ENCODE data around the gene C6orf47.
A peak's percentile ranks its signal among the peaks of the same experiment; 100 is the strongest.
"Not testable (repeated sequence)": the region's sequence is repeated elsewhere in the genome, so short reads cannot be mapped to it uniquely, and the experiment has no call there.

Gene C6orf47

GRCh38 chr6:31660381-31661261, at the start of gene C6orf47:
C6orf47 (minus strand) TSS chr6:31660778; CDS start chr6:31659947, 831 bp downstream.
- peak in 55 of 56 donors; percentile 12 to 86 (median 57) for DNase-seq

GRCh38 chr6:31709157-31709556, 48.6 kb upstream of the C6orf47 start:
- DNase-seq: not testable (repeated sequence)

- no peak for DNase-seq
Observed at GRCh38 chr6:31708224-31708623, 47.6 kb upstream of the C6orf47 start.

- DNase-seq: no peak
Observed at GRCh38 chr6:31707701-31708100, 47.1 kb upstream of the C6orf47 start.

- DNase-seq: no peak
Observed at GRCh38 chr6:31706599-31706998, 46.0 kb upstream of the C6orf47 start, which contains the start of gene LY6G6F. LY6G6F (plus strand) TSS chr6:31706866; CDS start chr6:31706907, 41 bp downstream.

DNA sequence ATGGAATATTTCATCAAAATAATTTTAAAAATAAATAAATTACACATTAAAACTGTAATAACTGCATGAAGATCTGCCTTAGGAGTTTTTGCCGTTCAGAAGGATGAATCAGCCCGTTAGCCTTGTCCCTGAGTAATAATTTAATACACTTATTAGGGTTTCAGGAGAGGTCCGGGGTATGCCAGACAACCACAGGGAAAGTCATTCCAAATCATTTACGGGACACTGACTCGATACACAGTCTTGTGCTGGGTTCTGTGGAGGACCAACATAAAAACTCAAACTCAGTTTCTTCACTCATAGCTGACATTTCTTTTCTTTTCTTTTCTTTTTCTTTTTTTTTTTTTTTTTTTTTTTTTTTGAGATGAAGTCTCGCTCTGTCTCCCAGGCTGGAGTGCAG, 45.4 kb upstream of the C6orf47 start:
- no peak for DNase-seq

DNA sequence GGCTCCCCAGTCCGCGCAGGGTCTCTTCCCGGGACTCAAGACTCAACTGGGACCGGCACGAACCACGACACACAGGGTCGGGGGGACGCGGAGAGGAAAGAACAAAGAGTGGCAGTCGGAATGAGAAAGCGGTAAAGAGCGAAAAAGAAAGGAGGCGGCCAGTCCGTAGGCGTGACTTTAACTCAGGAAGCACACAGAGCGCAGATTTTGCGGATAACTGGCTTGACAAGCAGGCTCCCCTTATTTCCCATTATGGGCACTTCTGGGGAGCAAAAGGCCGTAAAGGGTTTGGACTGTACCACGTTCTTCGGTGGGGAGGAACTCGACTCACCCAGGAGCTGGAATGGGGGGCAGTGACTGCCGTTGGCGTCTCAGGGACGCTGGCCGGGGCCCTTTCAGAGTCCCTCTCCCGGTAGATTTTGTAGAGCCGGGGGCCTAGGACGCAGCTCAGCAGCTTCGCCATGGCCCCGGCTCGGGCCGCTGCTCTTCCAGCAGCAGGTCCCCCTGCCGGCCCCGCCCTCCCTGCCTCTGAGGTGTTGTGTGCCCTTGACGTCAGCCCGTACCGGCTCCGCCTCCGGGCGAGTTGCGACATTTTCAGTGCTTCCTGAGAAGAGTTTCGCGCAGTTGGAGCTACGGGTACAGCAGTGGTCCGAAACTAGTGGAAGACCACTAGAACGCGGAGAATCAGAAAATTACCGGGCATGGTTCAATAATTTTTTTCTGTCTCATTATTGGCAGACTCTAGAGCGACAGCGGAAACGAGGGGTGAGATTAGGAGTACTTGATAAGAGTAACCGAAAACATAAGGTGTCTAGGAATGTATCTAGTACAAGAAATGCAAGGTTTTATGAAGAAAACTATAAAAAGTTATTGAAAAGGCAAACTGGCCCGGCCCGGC, 42.5 kb upstream of the C6orf47 start, which contains the start of gene ABHD16A:
Gene ABHD16A, minus strand, starts transcription at position 506 of the 898 bp plus-strand sequence. Its CDS starts 43 bp downstream, at position 463.
- DNase-seq: peak; percentile 61 to 99 (median 96)

DNA sequence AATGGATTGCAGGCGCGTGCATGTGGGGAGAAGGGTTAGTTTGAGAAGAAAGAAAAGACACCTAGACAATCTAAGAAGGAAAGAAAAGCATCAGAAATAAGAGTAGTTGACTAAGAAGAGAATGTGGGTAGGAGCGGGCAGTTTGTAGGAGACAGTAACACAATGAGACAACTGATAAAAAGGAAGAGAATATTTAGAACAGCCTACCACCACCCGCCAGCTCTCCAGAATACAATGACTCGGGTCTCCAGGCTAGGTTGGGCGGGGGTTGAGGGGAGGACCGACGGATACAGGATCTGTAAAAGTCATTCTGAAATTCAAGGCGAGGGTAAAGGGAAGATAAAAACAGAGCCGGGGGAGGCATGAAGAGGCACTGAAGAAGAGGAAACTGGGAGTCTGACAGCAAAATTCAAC, 41.8 kb upstream of the C6orf47 start:
- DNase-seq: peak in 2 of 56 donors; percentile 36 to 61

DNA sequence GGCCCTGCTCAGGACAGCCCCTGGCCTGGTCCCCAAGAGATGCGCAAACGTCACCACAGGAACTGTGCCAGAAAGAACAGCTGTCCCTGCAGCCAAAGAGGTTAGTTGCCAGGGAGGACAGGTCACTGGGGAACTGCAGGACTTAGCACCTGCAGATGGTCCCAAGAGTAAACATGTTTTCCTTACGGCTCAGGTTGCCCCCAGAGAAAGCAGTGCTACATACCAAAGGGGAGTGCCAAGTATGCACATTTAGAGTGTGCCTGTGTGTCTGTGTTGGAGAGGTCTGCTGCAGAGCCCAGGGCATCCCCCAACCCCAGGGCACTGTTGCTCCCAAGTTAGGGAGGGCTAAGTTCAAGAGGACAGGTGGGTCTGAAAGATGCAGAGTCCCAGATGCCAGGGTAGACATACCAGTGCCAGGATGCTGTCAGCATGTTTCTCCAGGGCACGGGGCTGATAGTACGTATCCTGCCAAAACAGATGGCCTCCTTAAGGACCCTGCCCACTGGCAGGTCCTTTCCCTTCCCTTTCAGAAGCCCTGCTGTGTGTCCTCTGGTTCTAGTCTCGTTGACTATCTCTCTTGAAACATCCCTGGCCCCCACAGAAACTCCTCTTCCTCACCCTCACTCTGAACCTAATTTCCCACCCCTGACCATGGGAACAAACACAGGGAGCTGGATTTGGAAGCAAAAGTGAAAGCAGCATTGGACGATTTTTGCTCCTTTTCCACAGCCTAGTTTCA, 41.3 kb upstream of the C6orf47 start:
- no peak for DNase-seq

DNA sequence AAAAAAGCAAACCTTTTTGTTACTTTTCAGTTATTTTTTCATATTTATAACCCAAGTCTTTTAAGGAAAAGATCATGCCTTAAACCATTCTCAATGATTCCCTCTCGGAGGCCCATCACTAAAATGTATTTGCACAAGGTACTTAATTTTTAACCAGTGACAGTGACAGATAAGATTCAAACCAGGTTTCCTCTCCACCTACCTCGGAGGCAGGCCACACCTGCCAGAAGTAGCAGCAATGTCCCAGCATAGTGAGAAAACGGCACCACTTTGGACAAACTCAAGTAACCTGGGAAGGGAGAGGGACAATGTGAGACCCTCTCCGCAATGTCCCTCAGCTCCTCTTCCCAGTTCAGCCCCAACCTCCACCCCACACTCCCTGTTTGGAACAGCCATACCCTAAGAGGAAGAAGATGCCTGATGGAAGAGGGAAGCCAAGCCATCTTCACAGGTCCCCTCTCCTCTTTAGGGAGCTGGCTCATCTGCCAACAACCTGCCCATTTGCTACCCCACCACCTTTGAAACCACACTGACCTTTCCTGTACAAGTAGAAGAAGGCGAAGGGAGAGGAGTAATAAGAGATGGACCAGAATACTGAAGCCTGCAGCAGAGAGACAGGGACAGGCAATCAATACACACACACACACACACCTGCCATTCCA, 40.3 kb upstream of the C6orf47 start:
- DNase-seq: no peak

GRCh38 chr6:31697555-31697954, 37.0 kb upstream of the C6orf47 start:
- no peak for DNase-seq

- DNase-seq: no peak
Observed at GRCh38 chr6:31693535-31693934, 33.0 kb upstream of the C6orf47 start.

DNA sequence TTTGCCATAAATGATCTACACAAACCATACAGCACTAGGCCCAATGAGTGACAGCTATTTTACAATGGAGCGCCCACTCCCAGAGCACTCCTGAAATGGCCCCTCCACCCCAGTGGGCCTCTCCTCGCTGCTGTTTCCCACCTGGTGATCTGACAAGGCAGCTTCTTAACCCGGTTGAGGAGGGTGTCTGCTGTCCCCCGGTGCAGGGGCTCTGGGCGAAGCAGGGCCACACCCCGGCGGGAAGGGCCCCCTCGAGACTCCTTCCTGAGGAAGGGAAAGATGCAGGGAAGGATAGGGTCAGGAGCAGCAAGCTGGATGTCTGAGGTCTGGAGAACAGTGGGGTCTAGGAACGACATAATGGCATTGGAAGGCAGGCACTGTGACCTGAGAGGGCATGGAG, 32.3 kb upstream of the C6orf47 start:
- no peak for DNase-seq

DNA sequence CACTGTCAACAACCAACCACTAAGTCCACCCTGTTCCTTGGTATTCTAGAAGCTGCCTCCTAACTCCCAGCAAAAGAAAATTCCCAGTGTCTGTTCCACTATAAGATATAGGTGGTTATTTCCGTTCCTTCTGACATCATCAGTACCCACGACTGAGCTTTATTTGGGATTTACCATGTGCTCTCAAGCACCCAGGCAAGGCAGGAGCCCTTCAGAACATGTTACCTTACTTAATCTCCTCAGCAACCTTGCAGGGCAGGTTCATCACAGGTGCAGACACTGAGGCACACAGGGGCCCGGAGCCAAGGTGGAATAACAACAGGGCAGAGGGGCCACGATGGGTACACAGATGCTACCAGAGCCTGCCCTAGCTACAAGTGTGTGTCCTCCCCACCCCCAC, 31.8 kb upstream of the C6orf47 start:
- DNase-seq: no peak

- DNase-seq: no peak
Observed at GRCh38 chr6:31691564-31692108, 31.1 kb upstream of the C6orf47 start.

DNA sequence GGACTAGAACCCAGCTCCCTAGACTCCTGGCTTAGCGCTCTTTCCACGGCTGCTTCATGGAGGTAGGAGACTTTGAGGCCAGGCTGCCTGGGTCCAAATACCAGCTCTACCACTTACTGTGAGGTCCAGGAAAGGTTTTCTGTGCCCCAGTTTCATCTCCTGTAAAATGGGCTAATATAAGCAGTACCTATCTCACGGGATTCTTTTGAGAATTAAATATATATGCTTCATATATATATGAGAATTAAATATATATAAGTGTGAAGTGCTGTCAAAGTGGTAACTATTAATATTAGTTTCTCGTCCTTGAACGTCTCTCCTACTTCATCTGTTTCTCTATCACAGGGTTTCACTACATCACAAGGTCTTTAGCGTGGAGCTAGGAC, 30.5 kb upstream of the C6orf47 start:
- DNase-seq: no peak

DNA sequence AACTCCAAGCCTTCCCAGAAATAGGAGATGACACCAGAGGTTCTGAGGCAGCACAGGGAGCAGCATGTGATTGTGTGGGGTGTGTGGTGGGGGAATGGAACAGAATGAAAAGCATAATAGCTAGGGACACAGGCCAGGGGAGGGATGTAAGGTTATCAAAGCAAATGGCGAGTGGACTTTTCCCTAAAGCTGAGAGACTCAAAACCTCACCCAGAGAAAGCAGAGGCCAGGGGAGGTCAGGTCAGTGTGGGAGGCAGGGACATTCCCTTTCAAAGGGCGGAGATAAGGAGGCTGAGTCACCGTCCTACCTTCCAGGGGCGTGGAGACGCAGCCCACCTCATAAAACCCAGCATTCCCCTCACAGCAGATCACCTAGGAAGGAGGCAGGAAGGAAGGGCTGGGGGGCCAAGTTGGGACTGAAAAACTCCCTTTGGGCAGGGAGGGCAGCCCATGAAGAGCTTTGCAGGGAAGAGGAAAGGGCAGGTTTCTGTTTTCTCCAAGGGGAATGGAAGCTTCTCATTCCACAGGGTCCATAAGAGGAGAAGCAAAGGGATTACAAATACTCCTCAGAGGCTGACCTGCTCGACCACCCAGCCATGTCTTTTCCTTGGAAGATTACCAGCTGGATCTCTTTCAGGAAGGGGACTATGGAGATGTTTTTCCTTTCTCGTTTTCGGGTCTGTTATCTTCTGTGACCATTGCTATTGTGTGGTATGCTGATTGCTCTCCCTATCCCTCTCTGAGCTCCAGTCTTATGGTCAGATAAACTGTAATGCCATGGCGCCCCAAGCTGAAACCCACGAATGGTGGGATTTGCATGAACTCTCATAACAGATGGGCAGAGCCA, 29.9 kb upstream of the C6orf47 start:
- DNase-seq: no peak

GRCh38 chr6:31689249-31690110, 28.9 kb upstream of the C6orf47 start:
- no peak for DNase-seq
